ENCODE data around the gene USP54.

USP54 gene

GRCh38 chr10:73494213-73494612 is 96.9 kb downstream of the USP54 start:
- TF ChIP-seq ZNF404 (tag by site-specific recombination; IDR thresholded peaks at IDR 0.05): no peak
- peak; percentile 64; the same call in 1 of the 2 replicates for TF ChIP-seq ZNF121 (tag by site-specific recombination; IDR thresholded peaks at IDR 0.05)
- Histone ChIP-seq H3K36me3 (ENCODE audit: control insufficient read depth in 2 of 2, insufficient read depth in 1 of 2, low read length in 2 of 2) (peaks cover 0 to 20% of the 10 kb centered on the region in 2 experiments; a peak in 2 of 3 replicates), H3K9me3 (ENCODE audit: control insufficient read depth, insufficient read depth, low read depth, low read length) (no peaks in the 10 kb centered on the region), H3K4me1 (ENCODE audit: control insufficient read depth, insufficient read depth, low read length) (peaks cover 11% of the 10 kb centered on the region; the same call in 1 of the 2 replicates), H3K4me3 (ENCODE audit: low read depth, low read length) (no peak overlapping the region), H3K27ac (ENCODE audit: extremely low read depth, low read depth, low read length) (peak overlapping the region; percentile 14; the same call in 1 of the 2 replicates)
- ChIA-PET CTCF (interaction anchor here (1.3 kb wide), 1 partner anchor 35 kb away, joined by 3 read pairs; no protein-coding TSS in a partner anchor), POLR2A (interaction anchor here (0.9 to 1.4 kb wide), 2 partner anchors 13 to 149 kb away, joined by 3 to 5 read pairs; no protein-coding TSS in a partner anchor)

- Histone ChIP-seq H3K27ac (ENCODE audit: extremely low read depth, low read depth, low read length) (peak overlapping the region; percentile 14; the same call in 1 of the 2 replicates), H3K36me3 (ENCODE audit: control insufficient read depth in 2 of 2, insufficient read depth in 1 of 2, low read length in 2 of 2) (peaks cover 0 to 16% of the 10 kb centered on the region in 2 experiments; a peak in 2 of 3 replicates), H3K4me3 (ENCODE audit: low read depth, low read length) (no peak overlapping the region), H3K9me3 (ENCODE audit: control insufficient read depth, insufficient read depth, low read depth, low read length) (no peaks in the 10 kb centered on the region), H3K4me1 (ENCODE audit: control insufficient read depth, insufficient read depth, low read length) (peaks cover 11% of the 10 kb centered on the region; the same call in 1 of the 2 replicates)
- CTCF ChIA-PET: interaction anchor here (0.6 kb wide), 1 partner anchor 334 kb away, joined by 7 read pairs; no protein-coding TSS in a partner anchor
- TF ChIP-seq ZBTB21 (tag by site-specific recombination; IDR thresholded peaks at IDR 0.05) (no peak), ZNF48 (tag by site-specific recombination; IDR thresholded peaks at IDR 0.05) (no peak), ZNF18 (tag by site-specific recombination; IDR thresholded peaks at IDR 0.05) (no peak), ZSCAN5A (tag by site-specific recombination; IDR thresholded peaks at IDR 0.05) (no peak), MYNN (tag by site-specific recombination; IDR thresholded peaks at IDR 0.05; ENCODE audit: borderline replicate concordance) (no peak), ZNF747 (tag by site-specific recombination; IDR thresholded peaks at IDR 0.05) (no peak), TRIM28 (IDR thresholded peaks at IDR 0.05; ENCODE audit: borderline replicate concordance, low read length) (no peak), ZNF248 (tag by site-specific recombination; IDR thresholded peaks at IDR 0.05) (no peak), ZNF530 (tag by site-specific recombination; IDR thresholded peaks at IDR 0.05; ENCODE audit: low read depth) (no peak), ZNF610 (tag by site-specific recombination; IDR thresholded peaks at IDR 0.05; ENCODE audit: borderline replicate concordance) (no peak), HIC1 (tag by site-specific recombination; IDR thresholded peaks at IDR 0.05) (no peak), ZBTB49 (tag by site-specific recombination; IDR thresholded peaks at IDR 0.05; ENCODE audit: low read depth) (no peak), ZNF398 (tag by site-specific recombination; IDR thresholded peaks at IDR 0.05) (no peak), ZNF449 (tag by site-specific recombination; IDR thresholded peaks at IDR 0.05) (no peak), ZBTB7A (tag by site-specific recombination; IDR thresholded peaks at IDR 0.05; ENCODE audit: low read depth) (no peak), ZFP69B (tag by site-specific recombination; IDR thresholded peaks at IDR 0.05) (no peak)
- POLR2A ChIA-PET: no interaction called here
Observed at GRCh38 chr10:73493781-73494180, 97.4 kb downstream of the USP54 start.

Data from HEK293 (cell line).